D341Med (cell line): ENCODE measurements around the gene FBXO34.
"Not testable (repeated sequence)": the region's sequence is repeated elsewhere in the genome, so short reads cannot be mapped to it uniquely, and the experiment has no call there.

Experiments
- DNase-seq: peaks from one replicate; pipeline ENCODE4 v3.0.0; 2012; ENCODE audit warnings: low spot score

The FBXO34 gene

GRCh38 chr14:55382483-55382882 lies 111.3 kb downstream of the FBXO34 start:
- DNase-seq = no peak

GRCh38 chr14:55383056-55383466 lies 111.8 kb downstream of the FBXO34 start:
- DNase-seq = not testable (repeated sequence)

- DNase-seq = no peak
Measured at GRCh38 chr14:55383541-55384140, 112.4 kb downstream of the FBXO34 start.

- no peak for DNase-seq
Measured at GRCh38 chr14:55384536-55384935, 113.3 kb downstream of the FBXO34 start.

- DNase-seq = no peak
Measured at GRCh38 chr14:55386037-55386808, 115.0 kb downstream of the FBXO34 start.

- DNase-seq = no peak
Measured at GRCh38 chr14:55387121-55387520, 115.9 kb downstream of the FBXO34 start.

- DNase-seq = no peak
Measured at GRCh38 chr14:55388160-55388559, 116.9 kb downstream of the FBXO34 start.

GRCh38 chr14:55389330-55389729 lies 118.1 kb downstream of the FBXO34 start:
- DNase-seq = no peak

GRCh38 chr14:55398679-55399078 lies 127.5 kb downstream of the FBXO34 start:
- DNase-seq = no peak

- no peak for DNase-seq
Measured at GRCh38 chr14:55399183-55399582, 128.0 kb downstream of the FBXO34 start.

- no peak for DNase-seq
Measured at GRCh38 chr14:55399852-55400251, 128.6 kb downstream of the FBXO34 start.

GRCh38 chr14:55401751-55402150 lies 130.5 kb downstream of the FBXO34 start:
- no peak for DNase-seq
